ENCODE measurements around the gene RUNX3. TPM values are rescaled to one million over a fixed set of nuclear protein-coding genes. Genes with fewer than 3 reads are reported as not detected.

Gene RUNX3
- polyA plus RNA-seq, 1 donor (not counting 4 experiments of a cell fraction or from before 2014, with no cell fraction given), result not detected

GRCh38 chr1:24935196-24935526 is 5.1 kb upstream of the RUNX3 start:
- H2AFZ ChIP-seq (ENCODE audit: control insufficient read depth, low read length), result no peak overlapping the region
- no peaks in the 10 kb centered on the region for H3K9me1 ChIP-seq (ENCODE audit: control insufficient read depth, extremely low read depth, insufficient read depth, low read length)
- no peak overlapping the region for H3K27ac ChIP-seq (ENCODE audit: control insufficient read depth, insufficient read depth, low read length)
- no peak overlapping the region for H3K9ac ChIP-seq (ENCODE audit: control insufficient read depth, extremely low read depth, insufficient read depth, low read length)
- H3K4me3 ChIP-seq (ENCODE audit: control insufficient read depth in 2 of 3, extremely low read depth in 1 of 3, insufficient read depth in 2 of 3, low read depth in 1 of 3, low read length in 3 of 3), result no peak overlapping the region
- dilution Hi-C loops (cut with MboI; ENCODE audit: extremely low pct_ligation_motif_present, low sequenced_read_pairs), result loop anchor here (25.0 kb wide), 1 partner anchor 277 kb away; no protein-coding TSS in a partner anchor
- H3K4me2 ChIP-seq (ENCODE audit: control insufficient read depth, extremely low read depth, insufficient read depth, low read depth, low read length), result no peak overlapping the region
- H3K27me3 ChIP-seq (ENCODE audit: control insufficient read depth, extremely low read depth, insufficient read depth, low read length), result peaks cover 57% of the 10 kb centered on the region
- peaks cover 4% of the 10 kb centered on the region for H3K4me1 ChIP-seq (ENCODE audit: control insufficient read depth, extremely low read depth, insufficient read depth, low read length)
- TF ChIP-seq EZH2 (IDR thresholded peaks at IDR 0.05; ENCODE audit: low read length) (no peak), CTCF (optimal IDR thresholded peaks at IDR 0.05 in 1 of 3, IDR thresholded peaks at IDR 0.05 in 1 of 3, conservative IDR thresholded peaks at IDR 0.05 in 1 of 3; ENCODE audit: extremely low read depth in 1 of 3, insufficient read depth in 2 of 3, low read length in 3 of 3) (no peak)
- H3K9me3 ChIP-seq (ENCODE audit: control insufficient read depth, low read depth, low read length), result no peaks in the 10 kb centered on the region
- no peaks in the 10 kb centered on the region for H3K36me3 ChIP-seq (ENCODE audit: control insufficient read depth in 2 of 2, extremely low read depth in 1 of 2, insufficient read depth in 2 of 2, low read length in 2 of 2)
- DNase-seq (ENCODE audit: low read depth, low spot score) (no peak), FAIRE-seq (no peak)
- H3K79me2 ChIP-seq (ENCODE audit: control insufficient read depth, insufficient read depth, low read length), result no peaks in the 10 kb centered on the region
- no peaks in the 10 kb centered on the region for H4K20me1 ChIP-seq (ENCODE audit: control insufficient read depth, extremely low read depth, insufficient read depth, low read length)

GRCh38 chr1:24934310-24935195 is 4.5 kb upstream of the RUNX3 start:
- no peak overlapping the region for H3K27ac ChIP-seq (ENCODE audit: control insufficient read depth, insufficient read depth, low read length)
- no peak overlapping the region for H2AFZ ChIP-seq (ENCODE audit: control insufficient read depth, low read length)
- no peak overlapping the region for H3K4me3 ChIP-seq (ENCODE audit: control insufficient read depth in 2 of 3, extremely low read depth in 1 of 3, insufficient read depth in 2 of 3, low read depth in 1 of 3, low read length in 3 of 3)
- H3K79me2 ChIP-seq (ENCODE audit: control insufficient read depth, insufficient read depth, low read length), result no peaks in the 10 kb centered on the region
- no peak overlapping the region for H3K9ac ChIP-seq (ENCODE audit: control insufficient read depth, extremely low read depth, insufficient read depth, low read length)
- no peaks in the 10 kb centered on the region for H3K9me3 ChIP-seq (ENCODE audit: control insufficient read depth, low read depth, low read length)
- no peaks in the 10 kb centered on the region for H3K36me3 ChIP-seq (ENCODE audit: control insufficient read depth in 2 of 2, extremely low read depth in 1 of 2, insufficient read depth in 2 of 2, low read length in 2 of 2)
- peaks cover 4% of the 10 kb centered on the region for H3K4me1 ChIP-seq (ENCODE audit: control insufficient read depth, extremely low read depth, insufficient read depth, low read length)
- H3K27me3 ChIP-seq (ENCODE audit: control insufficient read depth, extremely low read depth, insufficient read depth, low read length), result peaks cover 59% of the 10 kb centered on the region
- dilution Hi-C loops (cut with MboI; ENCODE audit: extremely low pct_ligation_motif_present, low sequenced_read_pairs), result loop anchor here (25.0 kb wide), 1 partner anchor 278 kb away; no protein-coding TSS in a partner anchor
- TF ChIP-seq CTCF (optimal IDR thresholded peaks at IDR 0.05 in 1 of 3, IDR thresholded peaks at IDR 0.05 in 1 of 3, conservative IDR thresholded peaks at IDR 0.05 in 1 of 3; ENCODE audit: extremely low read depth in 1 of 3, insufficient read depth in 2 of 3, low read length in 3 of 3) (peak; percentile 16 to 31 (median 19)), EZH2 (IDR thresholded peaks at IDR 0.05; ENCODE audit: low read length) (no peak)
- no peak overlapping the region for H3K4me2 ChIP-seq (ENCODE audit: control insufficient read depth, extremely low read depth, insufficient read depth, low read depth, low read length)
- H4K20me1 ChIP-seq (ENCODE audit: control insufficient read depth, extremely low read depth, insufficient read depth, low read length), result no peaks in the 10 kb centered on the region
- no peaks in the 10 kb centered on the region for H3K9me1 ChIP-seq (ENCODE audit: control insufficient read depth, extremely low read depth, insufficient read depth, low read length)
- no peak for FAIRE-seq
- no peak for DNase-seq (ENCODE audit: low read depth, low spot score)

Data from keratinocyte (primary cell).